Measurements from ENCODE around the gene TXNRD1.

- TF ChIP-seq CTCF (IDR thresholded peaks at IDR 0.05) (peak; percentile 37 to 93 (median 84)), POLR2A (IDR thresholded peaks at IDR 0.05) (no peak)
Measured at GRCh38 chr12:104201238-104202001, 14.2 kb upstream of the TXNRD1 start.
